ENCODE measurements around the gene HBB. TPM values are rescaled to one million over a fixed set of nuclear protein-coding genes. Genes with fewer than 3 reads are reported as not detected.

Gene HBB
- polyA plus RNA-seq, 2 of the 4 experiments (the other 2 are of a cell fraction): not detected

DNA sequence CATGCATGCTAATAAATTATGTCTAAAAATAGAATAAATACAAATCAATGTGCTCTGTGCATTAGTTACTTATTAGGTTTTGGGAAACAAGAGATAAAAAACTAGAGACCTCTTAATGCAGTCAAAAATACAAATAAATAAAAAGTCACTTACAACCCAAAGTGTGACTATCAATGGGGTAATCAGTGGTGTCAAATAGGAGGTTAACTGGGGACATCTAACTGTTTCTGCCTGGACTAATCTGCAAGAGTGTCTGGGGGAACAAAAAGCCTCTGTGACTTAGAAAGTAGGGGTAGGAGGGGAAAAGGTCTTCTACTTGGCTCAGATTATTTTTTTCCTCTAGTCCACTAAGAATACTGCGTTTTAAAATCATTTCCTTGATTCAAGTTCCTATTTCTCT is 810 bp upstream of the HBB start:
- Histone ChIP-seq H3K4me1 (no peaks in the 10 kb centered on the region), H3K9me3 (no peaks in the 10 kb centered on the region), H3K4me2 (no peak overlapping the region), H3K27ac (no peak overlapping the region), H3K4me3 (no peak overlapping the region)
- no peak for DNase-seq (ENCODE audit: low read depth in 1 of 2, low spot score in 1 of 2)
- POLR2A ChIA-PET: no interaction called here
- no peak for FAIRE-seq
- no peak for ATAC-seq
- CTCF ChIA-PET: no interaction called here
- WGBS (ENCODE audit: missing lambda C conversion rate): 3% methylated on average over 1 of the region's 1 CpG
- TF ChIP-seq JUNB (IDR thresholded peaks at IDR 0.05) (no peak), PHF8 (IDR thresholded peaks at IDR 0.05; ENCODE audit: borderline replicate concordance, low read depth) (no peak), CEBPB (IDR thresholded peaks at IDR 0.05) (no peak), ZFP36 (IDR thresholded peaks at IDR 0.05; ENCODE audit: borderline replicate concordance, partially characterized antibody) (no peak), HEYL (CRISPR knock-in tag; IDR thresholded peaks at IDR 0.05) (no peak), HOXB13 (CRISPR knock-in tag; IDR thresholded peaks at IDR 0.05; ENCODE audit: low read depth) (no peak)
- TF ChIP-seq, protein P1, sequence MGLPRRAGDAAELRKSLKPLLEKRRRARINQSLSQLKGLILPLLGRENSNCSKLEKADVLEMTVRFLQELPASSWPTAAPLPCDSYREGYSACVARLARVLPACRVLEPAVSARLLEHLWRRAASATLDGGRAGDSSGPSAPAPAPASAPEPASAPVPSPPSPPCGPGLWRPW (IDR thresholded peaks at IDR 0.05): no peak
- TF ChIP-seq, protein P2, sequence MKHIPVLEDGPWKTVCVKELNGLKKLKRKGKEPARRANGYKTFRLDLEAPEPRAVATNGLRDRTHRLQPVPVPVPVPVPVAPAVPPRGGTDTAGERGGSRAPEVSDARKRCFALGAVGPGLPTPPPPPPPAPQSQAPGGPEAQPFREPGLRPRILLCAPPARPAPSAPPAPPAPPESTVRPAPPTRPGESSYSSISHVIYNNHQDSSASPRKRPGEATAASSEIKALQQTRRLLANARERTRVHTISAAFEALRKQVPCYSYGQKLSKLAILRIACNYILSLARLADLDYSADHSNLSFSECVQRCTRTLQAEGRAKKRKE (CRISPR knock-in tag; IDR thresholded peaks at IDR 0.05; ENCODE audit: low read depth): no peak

DNA sequence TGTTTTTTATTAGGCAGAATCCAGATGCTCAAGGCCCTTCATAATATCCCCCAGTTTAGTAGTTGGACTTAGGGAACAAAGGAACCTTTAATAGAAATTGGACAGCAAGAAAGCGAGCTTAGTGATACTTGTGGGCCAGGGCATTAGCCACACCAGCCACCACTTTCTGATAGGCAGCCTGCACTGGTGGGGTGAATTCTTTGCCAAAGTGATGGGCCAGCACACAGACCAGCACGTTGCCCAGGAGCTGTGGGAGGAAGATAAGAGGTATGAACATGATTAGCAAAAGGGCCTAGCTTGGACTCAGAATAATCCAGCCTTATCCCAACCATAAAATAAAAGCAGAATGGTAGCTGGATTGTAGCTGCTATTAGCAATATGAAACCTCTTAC is 1.4 kb downstream of the HBB start:
- no peaks in the 10 kb centered on the region for H3K4me1 ChIP-seq
- no peak overlapping the region for H3K4me3 ChIP-seq
- POLR2A ChIA-PET: no interaction called here
- CTCF ChIA-PET: no interaction called here
- ATAC-seq (no peak), FAIRE-seq (no peak), DNase-seq (ENCODE audit: low read depth in 1 of 2, low spot score in 1 of 2) (no peak)
- WGBS (ENCODE audit: missing lambda C conversion rate): 29% methylated on average over 2 of the region's 2 CpGs
- TF ChIP-seq, protein P3, sequence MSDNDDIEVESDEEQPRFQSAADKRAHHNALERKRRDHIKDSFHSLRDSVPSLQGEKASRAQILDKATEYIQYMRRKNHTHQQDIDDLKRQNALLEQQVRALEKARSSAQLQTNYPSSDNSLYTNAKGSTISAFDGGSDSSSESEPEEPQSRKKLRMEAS (IDR thresholded peaks at IDR 0.05): no peak
- TF ChIP-seq KDM5A (IDR thresholded peaks at IDR 0.05) (no peak), EHF (CRISPR knock-in tag; IDR thresholded peaks at IDR 0.05) (no peak), NR3C1 (IDR thresholded peaks at IDR 0.05) (no peak), RAD21 (conservative IDR thresholded peaks at IDR 0.05 in 1 of 2, IDR thresholded peaks at IDR 0.05 in 1 of 2) (no peak), RNF2 (IDR thresholded peaks at IDR 0.05; ENCODE audit: borderline replicate concordance, low read depth) (no peak), RFX5 (IDR thresholded peaks at IDR 0.05) (no peak), TFCP2L1 (CRISPR knock-in tag; IDR thresholded peaks at IDR 0.05) (no peak), JUN (IDR thresholded peaks at IDR 0.05) (no peak)
- TF ChIP-seq, protein P4, sequence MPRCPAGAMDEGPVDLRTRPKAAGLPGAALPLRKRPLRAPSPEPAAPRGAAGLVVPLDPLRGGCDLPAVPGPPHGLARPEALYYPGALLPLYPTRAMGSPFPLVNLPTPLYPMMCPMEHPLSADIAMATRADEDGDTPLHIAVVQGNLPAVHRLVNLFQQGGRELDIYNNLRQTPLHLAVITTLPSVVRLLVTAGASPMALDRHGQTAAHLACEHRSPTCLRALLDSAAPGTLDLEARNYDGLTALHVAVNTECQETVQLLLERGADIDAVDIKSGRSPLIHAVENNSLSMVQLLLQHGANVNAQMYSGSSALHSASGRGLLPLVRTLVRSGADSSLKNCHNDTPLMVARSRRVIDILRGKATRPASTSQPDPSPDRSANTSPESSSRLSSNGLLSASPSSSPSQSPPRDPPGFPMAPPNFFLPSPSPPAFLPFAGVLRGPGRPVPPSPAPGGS (IDR thresholded peaks at IDR 0.05): no peak
- H3K4me2 ChIP-seq: no peak overlapping the region
- H3K9me3 ChIP-seq: no peaks in the 10 kb centered on the region
- no peak overlapping the region for H3K27ac ChIP-seq

DNA sequence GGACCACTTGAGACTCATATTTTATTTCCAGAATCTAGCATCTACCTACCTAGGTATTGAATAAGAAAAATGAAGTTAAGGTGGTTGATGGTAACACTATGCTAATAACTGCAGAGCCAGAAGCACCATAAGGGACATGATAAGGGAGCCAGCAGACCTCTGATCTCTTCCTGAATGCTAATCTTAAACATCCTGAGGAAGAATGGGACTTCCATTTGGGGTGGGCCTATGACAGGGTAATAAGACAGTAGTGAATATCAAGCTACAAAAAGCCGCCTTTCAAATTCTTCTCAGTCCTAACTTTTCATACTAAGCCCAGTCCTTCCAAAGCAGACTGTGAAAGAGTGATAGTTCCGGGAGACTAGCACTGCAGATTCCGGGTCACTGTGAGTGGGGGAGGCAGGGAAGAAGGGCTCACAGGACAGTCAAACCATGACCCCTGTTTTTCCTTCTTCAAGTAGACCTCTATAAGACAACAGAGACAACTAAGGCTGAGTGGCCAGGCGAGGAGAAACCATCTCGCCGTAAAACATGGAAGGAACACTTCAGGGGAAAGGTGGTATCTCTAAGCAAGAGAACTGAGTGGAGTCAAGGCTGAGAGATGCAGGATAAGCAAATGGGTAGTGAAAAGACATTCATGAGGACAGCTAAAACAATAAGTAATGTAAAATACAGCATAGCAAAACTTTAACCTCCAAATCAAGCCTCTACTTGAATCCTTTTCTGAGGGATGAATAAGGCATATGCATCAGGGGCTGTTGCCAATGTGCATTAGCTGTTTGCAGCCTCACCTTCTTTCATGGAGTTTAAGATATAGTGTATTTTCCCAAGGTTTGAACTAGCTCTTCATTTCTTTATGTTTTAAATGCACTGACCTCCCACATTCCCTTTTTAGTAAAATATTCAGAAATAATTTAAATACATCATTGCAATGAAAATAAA is 2.1 kb downstream of the HBB start:
- no peaks in the 10 kb centered on the region for H3K4me1 ChIP-seq
- H3K4me2 ChIP-seq: no peak overlapping the region
- TF ChIP-seq EHMT2 (IDR thresholded peaks at IDR 0.05; ENCODE audit: low read depth) (no peak), HDAC2 (IDR thresholded peaks at IDR 0.05) (no peak), RNF2 (IDR thresholded peaks at IDR 0.05; ENCODE audit: borderline replicate concordance, low read depth) (no peak), ZNF302 (CRISPR knock-in tag; IDR thresholded peaks at IDR 0.05) (no peak), BHLHE40 (IDR thresholded peaks at IDR 0.05; ENCODE audit: low read depth, low read length) (no peak), CBX2 (IDR thresholded peaks at IDR 0.05; ENCODE audit: borderline replicate concordance, low read depth) (no peak), JUNB (IDR thresholded peaks at IDR 0.05) (no peak), NPAS2 (CRISPR knock-in tag; IDR thresholded peaks at IDR 0.05; ENCODE audit: borderline replicate concordance) (no peak), JUN (IDR thresholded peaks at IDR 0.05) (no peak)
- TF ChIP-seq, protein P5, sequence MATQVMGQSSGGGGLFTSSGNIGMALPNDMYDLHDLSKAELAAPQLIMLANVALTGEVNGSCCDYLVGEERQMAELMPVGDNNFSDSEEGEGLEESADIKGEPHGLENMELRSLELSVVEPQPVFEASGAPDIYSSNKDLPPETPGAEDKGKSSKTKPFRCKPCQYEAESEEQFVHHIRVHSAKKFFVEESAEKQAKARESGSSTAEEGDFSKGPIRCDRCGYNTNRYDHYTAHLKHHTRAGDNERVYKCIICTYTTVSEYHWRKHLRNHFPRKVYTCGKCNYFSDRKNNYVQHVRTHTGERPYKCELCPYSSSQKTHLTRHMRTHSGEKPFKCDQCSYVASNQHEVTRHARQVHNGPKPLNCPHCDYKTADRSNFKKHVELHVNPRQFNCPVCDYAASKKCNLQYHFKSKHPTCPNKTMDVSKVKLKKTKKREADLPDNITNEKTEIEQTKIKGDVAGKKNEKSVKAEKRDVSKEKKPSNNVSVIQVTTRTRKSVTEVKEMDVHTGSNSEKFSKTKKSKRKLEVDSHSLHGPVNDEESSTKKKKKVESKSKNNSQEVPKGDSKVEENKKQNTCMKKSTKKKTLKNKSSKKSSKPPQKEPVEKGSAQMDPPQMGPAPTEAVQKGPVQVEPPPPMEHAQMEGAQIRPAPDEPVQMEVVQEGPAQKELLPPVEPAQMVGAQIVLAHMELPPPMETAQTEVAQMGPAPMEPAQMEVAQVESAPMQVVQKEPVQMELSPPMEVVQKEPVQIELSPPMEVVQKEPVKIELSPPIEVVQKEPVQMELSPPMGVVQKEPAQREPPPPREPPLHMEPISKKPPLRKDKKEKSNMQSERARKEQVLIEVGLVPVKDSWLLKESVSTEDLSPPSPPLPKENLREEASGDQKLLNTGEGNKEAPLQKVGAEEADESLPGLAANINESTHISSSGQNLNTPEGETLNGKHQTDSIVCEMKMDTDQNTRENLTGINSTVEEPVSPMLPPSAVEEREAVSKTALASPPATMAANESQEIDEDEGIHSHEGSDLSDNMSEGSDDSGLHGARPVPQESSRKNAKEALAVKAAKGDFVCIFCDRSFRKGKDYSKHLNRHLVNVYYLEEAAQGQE (IDR thresholded peaks at IDR 0.05): no peak
- TF ChIP-seq, protein P6, sequence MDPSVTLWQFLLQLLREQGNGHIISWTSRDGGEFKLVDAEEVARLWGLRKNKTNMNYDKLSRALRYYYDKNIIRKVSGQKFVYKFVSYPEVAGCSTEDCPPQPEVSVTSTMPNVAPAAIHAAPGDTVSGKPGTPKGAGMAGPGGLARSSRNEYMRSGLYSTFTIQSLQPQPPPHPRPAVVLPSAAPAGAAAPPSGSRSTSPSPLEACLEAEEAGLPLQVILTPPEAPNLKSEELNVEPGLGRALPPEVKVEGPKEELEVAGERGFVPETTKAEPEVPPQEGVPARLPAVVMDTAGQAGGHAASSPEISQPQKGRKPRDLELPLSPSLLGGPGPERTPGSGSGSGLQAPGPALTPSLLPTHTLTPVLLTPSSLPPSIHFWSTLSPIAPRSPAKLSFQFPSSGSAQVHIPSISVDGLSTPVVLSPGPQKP (IDR thresholded peaks at IDR 0.05; ENCODE audit: low read depth, low read length): no peak
- no peak overlapping the region for H3K4me3 ChIP-seq
- POLR2A ChIA-PET: no interaction called here
- FAIRE-seq: no peak
- H3K9me3 ChIP-seq: no peaks in the 10 kb centered on the region
- DNase-seq (ENCODE audit: low read depth in 1 of 2, low spot score in 1 of 2): no peak
- no peak overlapping the region for H3K27ac ChIP-seq
- no peak for ATAC-seq
- CTCF ChIA-PET: no interaction called here
- 46% methylated on average over 6 of the region's 6 CpGs for WGBS (ENCODE audit: missing lambda C conversion rate)

Measured in A549 (cell line).